GM18867 (cell line): ENCODE measurements around the gene CENPF.
"Not testable (repeated sequence)": the region's sequence is repeated elsewhere in the genome, so short reads cannot be mapped to it uniquely, and the experiment has no call there.

Experiments
- ATAC-seq: cut with Tn5 transposase; IDR thresholded peaks from one replicate; pipeline ENCODE4 v1.9.1; 2021; ENCODE audit warnings: mild to moderate bottlenecking, moderate library complexity; ENCODE audit not compliant: unreplicated experiment

Gene CENPF, protein sequence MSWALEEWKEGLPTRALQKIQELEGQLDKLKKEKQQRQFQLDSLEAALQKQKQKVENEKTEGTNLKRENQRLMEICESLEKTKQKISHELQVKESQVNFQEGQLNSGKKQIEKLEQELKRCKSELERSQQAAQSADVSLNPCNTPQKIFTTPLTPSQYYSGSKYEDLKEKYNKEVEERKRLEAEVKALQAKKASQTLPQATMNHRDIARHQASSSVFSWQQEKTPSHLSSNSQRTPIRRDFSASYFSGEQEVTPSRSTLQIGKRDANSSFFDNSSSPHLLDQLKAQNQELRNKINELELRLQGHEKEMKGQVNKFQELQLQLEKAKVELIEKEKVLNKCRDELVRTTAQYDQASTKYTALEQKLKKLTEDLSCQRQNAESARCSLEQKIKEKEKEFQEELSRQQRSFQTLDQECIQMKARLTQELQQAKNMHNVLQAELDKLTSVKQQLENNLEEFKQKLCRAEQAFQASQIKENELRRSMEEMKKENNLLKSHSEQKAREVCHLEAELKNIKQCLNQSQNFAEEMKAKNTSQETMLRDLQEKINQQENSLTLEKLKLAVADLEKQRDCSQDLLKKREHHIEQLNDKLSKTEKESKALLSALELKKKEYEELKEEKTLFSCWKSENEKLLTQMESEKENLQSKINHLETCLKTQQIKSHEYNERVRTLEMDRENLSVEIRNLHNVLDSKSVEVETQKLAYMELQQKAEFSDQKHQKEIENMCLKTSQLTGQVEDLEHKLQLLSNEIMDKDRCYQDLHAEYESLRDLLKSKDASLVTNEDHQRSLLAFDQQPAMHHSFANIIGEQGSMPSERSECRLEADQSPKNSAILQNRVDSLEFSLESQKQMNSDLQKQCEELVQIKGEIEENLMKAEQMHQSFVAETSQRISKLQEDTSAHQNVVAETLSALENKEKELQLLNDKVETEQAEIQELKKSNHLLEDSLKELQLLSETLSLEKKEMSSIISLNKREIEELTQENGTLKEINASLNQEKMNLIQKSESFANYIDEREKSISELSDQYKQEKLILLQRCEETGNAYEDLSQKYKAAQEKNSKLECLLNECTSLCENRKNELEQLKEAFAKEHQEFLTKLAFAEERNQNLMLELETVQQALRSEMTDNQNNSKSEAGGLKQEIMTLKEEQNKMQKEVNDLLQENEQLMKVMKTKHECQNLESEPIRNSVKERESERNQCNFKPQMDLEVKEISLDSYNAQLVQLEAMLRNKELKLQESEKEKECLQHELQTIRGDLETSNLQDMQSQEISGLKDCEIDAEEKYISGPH (N-terminal part only)

GRCh38 chr1:214602764-214603657 is at the start of gene CENPF:
TSS of gene CENPF (plus strand) at chr1:214603195. CDS start at chr1:214613755, 10,560 bp downstream.
- ATAC-seq, result peak; percentile 99

DNA sequence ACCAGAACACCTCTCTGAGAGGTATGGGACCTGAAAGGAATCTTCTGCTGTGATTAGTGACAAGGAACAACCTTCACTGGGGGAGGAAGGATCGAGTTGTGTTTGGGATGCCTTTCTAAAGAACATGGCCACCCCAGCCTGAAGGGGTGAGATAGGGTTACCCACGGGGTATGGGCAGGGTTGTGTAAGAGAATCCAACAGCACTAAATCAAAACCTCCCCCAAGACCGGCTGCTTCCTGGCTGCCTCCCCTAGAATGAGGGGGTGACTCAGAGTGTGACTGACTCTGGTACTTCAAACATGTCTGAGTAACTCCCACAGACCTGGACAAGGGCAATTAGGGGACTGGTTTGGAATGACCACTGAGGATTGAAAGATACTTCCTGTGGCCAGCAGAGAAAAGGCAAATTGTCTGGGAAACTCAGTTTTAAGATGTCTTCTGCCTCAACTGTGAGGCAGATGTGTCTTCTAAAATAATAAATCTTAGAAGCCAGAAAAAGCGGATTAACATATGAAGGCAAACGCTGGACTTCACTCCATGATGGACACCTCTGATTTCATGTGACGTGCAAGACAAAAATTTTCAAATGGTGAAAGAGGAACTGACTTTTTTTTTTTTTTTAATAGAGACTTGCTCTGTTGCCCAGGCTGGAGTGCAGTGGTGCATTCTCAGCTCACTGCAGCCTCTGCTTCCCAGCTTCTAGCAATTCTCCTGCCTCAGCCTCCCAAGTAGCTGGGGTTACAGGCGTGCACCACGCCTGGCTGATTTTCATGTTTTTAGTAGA is 44.9 kb upstream of the CENPF start:
- peak; percentile 49 for ATAC-seq

DNA sequence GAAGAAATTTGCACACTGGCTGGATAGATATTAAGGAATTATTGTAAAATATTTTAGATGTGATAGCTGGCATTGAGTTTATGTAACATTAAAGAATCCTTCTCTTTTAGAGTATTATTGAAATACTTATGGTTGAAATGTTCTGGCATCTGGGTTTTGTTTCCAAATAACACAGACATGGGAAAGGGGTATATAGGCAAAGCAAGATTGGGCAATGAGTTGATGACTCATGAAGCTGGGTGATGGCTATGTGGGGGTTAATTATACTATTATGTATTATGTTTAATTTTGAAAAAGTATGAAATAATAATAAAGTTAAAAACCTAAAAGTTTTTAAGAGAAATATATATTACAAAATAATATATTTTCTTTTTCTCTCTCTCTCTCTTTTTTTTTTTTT is 39.1 kb upstream of the CENPF start:
- ATAC-seq, result no peak

DNA sequence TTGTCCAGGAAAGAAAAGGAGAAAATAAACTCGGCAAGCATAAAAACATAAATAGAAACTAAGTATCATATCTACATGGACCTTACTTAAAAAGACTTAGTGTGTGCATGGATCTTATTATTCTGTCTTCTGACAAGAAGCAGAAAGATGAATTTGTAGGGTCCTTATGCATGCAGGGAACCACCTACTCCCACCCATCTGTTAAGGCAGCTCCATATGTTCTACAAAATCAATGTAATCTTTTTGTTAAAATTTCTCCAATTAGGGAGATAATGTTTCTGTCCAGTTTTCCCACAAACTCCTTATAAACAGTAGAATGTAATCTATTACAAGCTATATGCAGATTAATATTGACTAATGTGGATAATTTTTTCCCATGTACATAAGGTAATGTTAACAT is 37.7 kb upstream of the CENPF start:
- ATAC-seq, result no peak

DNA sequence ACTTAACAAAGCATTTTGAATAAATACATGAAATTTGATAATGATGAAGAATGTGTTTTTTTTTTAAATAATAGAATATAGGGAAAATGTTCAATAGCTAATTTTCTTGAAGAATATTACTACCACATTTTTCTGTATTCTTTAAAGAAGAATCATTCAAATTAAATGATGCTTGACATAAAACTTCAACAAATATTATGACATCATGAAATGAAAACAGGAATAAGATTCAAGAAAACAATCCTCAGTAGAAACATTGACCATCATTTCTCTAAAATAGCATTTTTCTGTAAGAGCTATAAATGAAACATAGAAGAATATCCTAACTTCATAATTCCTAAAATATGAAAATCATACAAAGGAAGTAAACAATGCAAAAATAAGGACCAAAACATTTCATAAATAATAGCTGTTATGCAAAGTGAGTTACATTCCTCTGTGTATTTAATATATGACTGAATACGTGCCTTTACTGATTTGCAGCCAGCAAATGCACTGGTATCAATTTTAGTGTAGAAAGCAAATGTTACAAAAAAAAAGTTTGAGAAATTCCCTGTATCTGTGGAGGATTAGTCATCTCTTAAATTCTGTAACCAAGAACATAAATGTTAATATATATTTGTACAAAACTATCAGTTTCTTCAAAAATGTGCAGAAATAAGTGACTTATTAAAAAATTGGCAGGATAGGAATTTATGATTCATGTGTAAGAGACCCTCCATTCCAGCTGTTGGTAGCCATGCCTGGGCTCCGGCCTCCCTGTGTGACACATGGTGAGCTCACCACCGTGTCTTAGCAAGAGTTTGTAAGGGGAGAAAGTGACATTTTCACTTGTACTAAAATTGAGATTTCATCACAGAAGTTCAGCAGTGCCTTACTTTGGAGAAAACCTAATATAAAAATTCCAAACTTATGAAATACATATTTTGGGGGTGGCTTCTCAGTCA is 36.6 kb upstream of the CENPF start:
- peak; percentile 48 for ATAC-seq

GRCh38 chr1:214567481-214567980 is 35.5 kb upstream of the CENPF start:
- no peak for ATAC-seq

DNA sequence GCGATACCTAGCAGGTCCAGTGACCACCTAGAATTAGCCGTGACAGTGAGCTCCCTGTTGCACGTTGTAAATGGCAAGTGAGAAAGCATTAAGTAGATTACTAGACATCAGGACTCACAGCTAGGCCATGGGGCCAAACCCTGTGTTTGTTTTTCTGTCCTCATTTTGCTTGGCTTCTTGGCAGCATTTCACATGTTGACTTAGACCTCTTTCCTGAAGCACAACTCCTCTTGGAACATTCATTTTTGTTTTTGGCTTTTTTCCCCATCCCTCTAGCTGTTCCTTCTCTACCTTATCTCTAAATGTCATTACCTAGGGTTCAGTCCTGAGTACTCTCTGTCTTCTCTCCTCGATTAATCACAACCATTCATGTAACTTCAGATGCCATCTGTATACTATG is 34.7 kb upstream of the CENPF start:
- no peak for ATAC-seq

DNA sequence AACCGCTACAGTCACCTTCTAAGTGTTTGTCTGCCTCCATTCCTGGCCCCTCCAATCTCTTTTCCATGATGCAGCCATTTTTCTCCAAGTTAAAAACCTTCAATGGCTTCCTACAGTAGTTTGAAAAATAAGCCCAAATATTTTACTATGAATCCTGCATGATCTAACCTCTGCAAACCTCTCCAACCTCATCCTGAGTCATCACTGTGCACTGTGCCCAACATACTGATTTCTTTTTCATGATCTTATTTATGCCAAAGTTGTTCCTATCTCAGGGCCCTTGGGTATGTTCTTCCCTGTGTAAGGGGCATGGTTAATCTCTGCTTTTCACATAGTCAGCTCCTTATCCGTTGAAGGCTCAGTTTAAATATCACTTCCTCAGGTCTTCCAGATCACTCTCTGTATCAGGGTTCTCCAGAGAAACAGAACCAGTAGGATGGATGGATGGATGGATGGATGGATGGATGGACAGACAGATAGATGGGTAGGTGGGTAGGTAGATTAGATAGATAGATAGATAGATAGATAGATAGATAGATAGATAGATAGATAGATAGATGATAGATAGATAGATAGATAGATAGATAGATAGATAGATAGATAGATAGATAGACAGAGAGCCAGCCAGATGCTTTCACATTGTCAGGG is 33.5 kb upstream of the CENPF start:
- no peak for ATAC-seq

DNA sequence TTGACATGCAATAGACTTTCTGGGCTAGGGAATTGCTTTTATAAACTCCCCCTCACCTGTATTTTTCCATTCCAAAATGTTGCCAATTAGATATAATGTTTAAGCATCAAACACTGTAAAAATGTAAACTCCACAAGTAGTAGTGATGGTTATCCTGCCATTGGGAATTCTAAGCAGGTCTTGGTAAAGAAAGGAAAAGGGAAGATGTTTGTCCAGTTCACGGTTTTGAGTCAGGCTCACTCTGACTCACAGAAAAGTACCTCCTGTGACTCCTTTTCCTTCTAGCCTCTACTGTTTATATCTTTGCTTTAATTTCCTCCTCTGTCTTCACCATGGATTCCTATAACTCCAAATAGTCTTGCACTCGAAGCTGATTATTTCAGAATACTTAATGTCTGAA is 32.6 kb upstream of the CENPF start:
- ATAC-seq, result no peak

DNA sequence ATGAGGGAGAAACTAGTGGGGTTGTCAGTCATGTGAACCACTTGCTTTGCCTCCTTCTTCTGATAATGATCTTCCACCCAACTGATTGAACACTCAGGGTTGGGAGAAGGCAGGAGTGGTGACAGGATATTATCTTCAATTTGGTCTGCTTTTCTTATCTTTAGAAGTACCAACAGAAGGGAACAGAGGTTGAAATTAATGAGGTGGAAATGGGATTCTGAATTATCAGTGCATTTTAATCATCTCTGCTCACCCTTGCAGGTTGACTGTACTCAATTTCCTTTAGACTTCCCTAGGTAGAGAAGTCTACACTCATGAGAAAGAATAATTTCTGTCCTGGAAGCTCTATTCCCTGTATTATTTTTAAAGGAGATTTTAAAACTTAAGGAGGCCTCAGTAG is 31.7 kb upstream of the CENPF start:
- ATAC-seq, result no peak

DNA sequence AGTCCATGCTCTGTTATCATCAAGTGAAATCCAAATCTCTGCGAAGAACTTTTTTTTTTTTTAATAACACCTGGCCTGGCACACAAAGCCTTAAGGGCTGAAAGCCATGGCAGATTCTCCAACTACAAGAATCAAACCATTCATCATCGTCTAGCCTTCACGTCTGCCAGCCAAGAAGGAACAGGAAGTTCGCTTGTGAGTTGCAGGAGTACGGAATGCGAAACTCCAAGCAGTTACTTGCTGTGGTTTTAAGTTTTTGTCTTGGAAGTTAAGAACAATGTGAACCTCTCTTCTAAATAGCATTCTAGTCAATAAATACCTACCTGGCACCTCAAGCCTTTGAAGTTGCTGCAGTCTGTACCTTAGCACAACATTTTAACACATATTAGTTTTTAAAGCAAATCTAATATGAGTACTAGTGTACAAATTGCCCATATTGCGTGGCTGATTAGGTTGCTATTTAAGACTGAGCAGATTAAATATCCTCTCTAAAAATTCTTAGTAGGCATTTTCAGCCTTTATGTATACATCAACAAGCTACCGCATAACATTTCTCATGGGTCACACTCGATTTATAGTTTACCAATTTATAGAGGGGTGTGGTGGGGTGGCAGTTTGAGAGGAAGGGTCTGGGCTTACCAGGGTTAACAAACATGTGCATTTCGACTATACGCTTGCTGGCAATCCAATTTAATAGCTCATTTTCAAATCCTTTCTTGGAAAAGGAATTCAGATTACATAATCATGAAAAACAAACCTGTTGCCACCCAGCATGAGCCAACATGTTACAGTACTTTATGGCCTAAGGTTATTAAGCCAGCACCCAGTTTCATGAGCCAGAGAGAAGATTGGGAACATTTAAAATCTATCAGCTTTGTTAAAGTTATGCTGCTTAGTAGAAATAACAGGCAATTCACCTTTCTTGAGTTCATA is 29.3 kb upstream of the CENPF start:
- no peak for ATAC-seq

- no peak for ATAC-seq
Observed at GRCh38 chr1:214574598-214575411, 28.2 kb upstream of the CENPF start.

DNA sequence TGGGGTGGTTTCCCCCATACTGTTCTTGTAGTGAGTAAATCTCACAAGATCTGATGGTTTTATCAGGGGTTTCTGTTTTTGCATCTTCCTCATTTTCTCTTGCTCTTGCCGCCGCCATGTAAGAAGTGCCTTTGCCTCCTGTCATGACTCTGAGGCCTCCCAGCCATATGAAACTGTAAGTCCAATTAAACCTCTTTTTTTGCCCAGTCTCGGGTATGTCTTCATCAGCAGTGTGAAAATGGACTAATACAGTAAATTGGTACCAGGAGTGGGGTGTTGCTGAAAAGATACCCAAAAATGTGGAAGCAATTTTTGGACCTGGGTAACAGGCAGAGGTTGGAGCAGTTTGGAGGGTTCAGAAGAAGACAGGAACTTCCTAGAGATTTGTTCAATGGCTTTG is 26.9 kb upstream of the CENPF start:
- ATAC-seq, result not testable (repeated sequence)

DNA sequence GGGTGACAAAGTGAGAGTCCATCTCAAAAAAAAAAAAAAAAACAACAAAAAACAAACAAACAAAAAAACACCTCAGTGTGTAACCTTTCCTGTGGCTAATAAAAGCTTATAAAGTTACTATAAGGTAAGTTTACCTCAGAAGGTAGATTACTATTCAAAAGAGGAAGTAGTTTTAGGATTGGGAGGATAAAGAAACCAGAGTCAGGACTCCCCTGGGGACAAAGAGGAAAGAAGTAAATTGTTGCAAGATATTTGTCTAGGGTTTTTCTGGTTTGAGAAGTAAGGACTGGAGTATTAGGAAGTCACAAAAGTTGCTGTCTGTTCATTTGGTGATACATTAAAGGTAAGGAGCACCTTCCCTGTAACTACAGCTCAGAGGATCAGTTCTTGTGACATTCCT is 23.8 kb upstream of the CENPF start:
- no peak for ATAC-seq

GRCh38 chr1:214581785-214582184 is 21.2 kb upstream of the CENPF start:
- no peak for ATAC-seq
